ENCODE measurements around the gene SLC28A1.
"Not testable (repeated sequence)": the region's sequence is repeated elsewhere in the genome, so short reads cannot be mapped to it uniquely, and the experiment has no call there.

Gene SLC28A1

GRCh38 chr15:84917452-84917851, 33.0 kb downstream of the SLC28A1 start:
- in situ Hi-C loops (cut with MboI; ENCODE audit: low sequenced_read_pairs, unreplicated experiment), result no loop called here
- no peak for TF ChIP-seq CTCF (IDR thresholded peaks at IDR 0.05; ENCODE audit: borderline replicate concordance, control extremely low read depth, extremely low read depth, insufficient read depth, missing control alignments)
- no peak for DNase-seq (ENCODE audit: low spot score)

GRCh38 chr15:84919106-84919667, 34.7 kb downstream of the SLC28A1 start:
- TF ChIP-seq CTCF (IDR thresholded peaks at IDR 0.05; ENCODE audit: borderline replicate concordance, control extremely low read depth, extremely low read depth, insufficient read depth, missing control alignments), result no peak
- in situ Hi-C loops (cut with MboI; ENCODE audit: low sequenced_read_pairs, unreplicated experiment), result no loop called here
- no peak for DNase-seq (ENCODE audit: low spot score)

- no peak for TF ChIP-seq CTCF (IDR thresholded peaks at IDR 0.05; ENCODE audit: borderline replicate concordance, control extremely low read depth, extremely low read depth, insufficient read depth, missing control alignments)
- DNase-seq (ENCODE audit: low spot score), result no peak
- in situ Hi-C loops (cut with MboI; ENCODE audit: low sequenced_read_pairs, unreplicated experiment), result loop anchor here (10.0 kb wide), 1 partner anchor 336 kb away; no protein-coding TSS in a partner anchor
Measured at GRCh38 chr15:84921121-84921520, 36.7 kb downstream of the SLC28A1 start.

GRCh38 chr15:84922530-84922929, 38.1 kb downstream of the SLC28A1 start:
- DNase-seq (ENCODE audit: low spot score), result no peak
- in situ Hi-C loops (cut with MboI; ENCODE audit: low sequenced_read_pairs, unreplicated experiment), result loop anchor here (10.0 kb wide), 1 partner anchor 338 kb away; no protein-coding TSS in a partner anchor
- TF ChIP-seq CTCF (IDR thresholded peaks at IDR 0.05; ENCODE audit: borderline replicate concordance, control extremely low read depth, extremely low read depth, insufficient read depth, missing control alignments), result no peak

GRCh38 chr15:84924077-84924731, 39.7 kb downstream of the SLC28A1 start:
- no peak for DNase-seq (ENCODE audit: low spot score)
- in situ Hi-C loops (cut with MboI; ENCODE audit: low sequenced_read_pairs, unreplicated experiment), result loop anchor here (10.0 kb wide), 1 partner anchor 339 kb away; no protein-coding TSS in a partner anchor
- no peak for TF ChIP-seq CTCF (IDR thresholded peaks at IDR 0.05; ENCODE audit: borderline replicate concordance, control extremely low read depth, extremely low read depth, insufficient read depth, missing control alignments)

GRCh38 chr15:84924821-84925569, 40.5 kb downstream of the SLC28A1 start:
- in situ Hi-C loops (cut with MboI; ENCODE audit: low sequenced_read_pairs, unreplicated experiment), result loop anchor here (10.0 to 25.0 kb wide), 2 partner anchors 88 to 340 kb away; no protein-coding TSS in a partner anchor
- DNase-seq (ENCODE audit: low spot score), result not testable (repeated sequence)

Measured in GM13976 (cell line).